Uterus (tissue), 4 donors: ENCODE results near the gene PRRX2. TPM values are rescaled to one million over a fixed set of nuclear protein-coding genes. Genes with fewer than 3 reads are reported as not detected.

Experiments
- DNase-seq, 2 donors: peaks; one replicate each; pipeline ENCODE4 v3.0.0-alpha.2; 2019 to 2020
- H3K27ac ChIP-seq, 2 donors: fragments of 200-600 bp; sonication (generic); 1 replicate in 1 of 2; 2 replicates in 1 of 2; pipeline ENCODE4 v1.5.1; 2016 to 2018
- H3K27me3 ChIP-seq, 2 donors: fragments of 200-600 bp; sonication (generic); one replicate each; pipeline ENCODE4 v1.5.1; 2018 to 2019; ENCODE audit warnings: control low read depth in 1 of 2
- H3K36me3 ChIP-seq, 2 donors: fragments of 200-600 bp; sonication (generic); one replicate each; pipeline ENCODE4 v1.5.1; 2019; ENCODE audit warnings: control low read depth in 1 of 2
- H3K4me1 ChIP-seq, 2 donors: fragments of 200-600 bp; sonication (generic); one replicate each; pipeline ENCODE4 v1.5.1; 2018 to 2019; ENCODE audit warnings: control low read depth in 1 of 2
- H3K4me3 ChIP-seq, 2 donors: fragments of 200-600 bp; sonication (generic); 1 replicate in 1 of 2; 2 replicates in 1 of 2; pipeline ENCODE4 v1.5.1; 2018 to 2019; ENCODE audit warnings: mild to moderate bottlenecking in 1 of 2
- H3K9me3 ChIP-seq, 2 donors: fragments of 200-600 bp; sonication (generic); one replicate each; pipeline ENCODE4 v1.5.1; 2019; ENCODE audit warnings: control low read depth in 1 of 2
- POLR2A ChIP-seq, 2 donors: fragments of 450-650 bp; IDR thresholded peaks; one replicate each; pipeline ENCODE4 v1.6.1; 2016; ENCODE audit warnings: antibody characterized with exemption in 2 of 2, mild to moderate bottlenecking in 1 of 2, moderate library complexity in 1 of 2
- intact Hi-C: fragments of 100-400 bp; cut with DNase I; formaldehyde crosslinking; loops from one replicate; pipeline ENCODE4 v1.15.1; 2023; ENCODE audit warnings: low total_unique reads
- total RNA-seq, 4 donors: library from RNA; depleted of rRNA in 3 of 4; stranded (reverse); fragments of >200 nt in 3 of 4; gene quantifications; one replicate each; pipeline versions ENCODE4 v1.1.0 to v1.2.4, GENCODE V29; 2014 to 2023
- TF ChIP-seq, protein P1 (sequence below), 4 experiments: fragments of 200-600 bp in 2 of 4; fragments of 450-650 bp in 2 of 4; sonication (generic) in 2 of 4; IDR thresholded peaks; one replicate each; pipeline ENCODE4 v1.5.1; 2016 to 2019; ENCODE audit warnings: antibody characterized with exemption in 4 of 4, mild to moderate bottlenecking in 2 of 4, moderate library complexity in 1 of 4
- donor health status: DM: yes; HTN: yes; CAD: no.

The PRRX2 gene
- total RNA-seq, 4 donors from 2014 or later = 3.5 to 5.5 TPM; not detected in 2

DNA sequence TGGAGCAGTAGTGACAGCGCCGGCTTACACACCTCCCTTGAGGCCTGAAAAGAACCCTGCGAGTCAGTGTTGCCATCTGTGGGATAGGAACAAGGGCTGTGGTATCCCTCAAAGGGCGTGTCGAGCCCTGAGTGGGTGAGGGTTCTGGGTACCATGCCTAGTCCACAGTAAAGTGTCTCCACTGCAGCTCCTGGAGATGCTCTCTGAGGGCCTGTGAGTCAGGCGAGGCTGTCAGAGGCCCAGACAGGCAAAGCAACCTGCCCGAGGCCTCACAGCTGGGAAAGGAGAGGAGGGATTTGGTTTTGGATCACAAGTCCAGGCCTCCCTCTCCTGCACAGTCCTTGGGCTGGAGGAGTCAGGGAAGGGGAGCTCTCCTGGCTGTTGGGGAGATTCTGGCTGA lies 6.1 kb downstream of the PRRX2 start:
- Histone ChIP-seq H3K9me3 (no peaks in the 10 kb centered on the region), H3K36me3 (no peaks in the 10 kb centered on the region), H3K27me3 (peaks cover 0 to 2% of the 10 kb centered on the region in 2 donors), H3K4me1 (no peaks in the 10 kb centered on the region), H3K27ac (no peak overlapping the region), H3K4me3 (no peak overlapping the region)
- intact Hi-C loops = no loop called here
- no peak for DNase-seq
- no peak for TF ChIP-seq POLR2A (IDR thresholded peaks at IDR 0.05)
- TF ChIP-seq, protein P1, sequence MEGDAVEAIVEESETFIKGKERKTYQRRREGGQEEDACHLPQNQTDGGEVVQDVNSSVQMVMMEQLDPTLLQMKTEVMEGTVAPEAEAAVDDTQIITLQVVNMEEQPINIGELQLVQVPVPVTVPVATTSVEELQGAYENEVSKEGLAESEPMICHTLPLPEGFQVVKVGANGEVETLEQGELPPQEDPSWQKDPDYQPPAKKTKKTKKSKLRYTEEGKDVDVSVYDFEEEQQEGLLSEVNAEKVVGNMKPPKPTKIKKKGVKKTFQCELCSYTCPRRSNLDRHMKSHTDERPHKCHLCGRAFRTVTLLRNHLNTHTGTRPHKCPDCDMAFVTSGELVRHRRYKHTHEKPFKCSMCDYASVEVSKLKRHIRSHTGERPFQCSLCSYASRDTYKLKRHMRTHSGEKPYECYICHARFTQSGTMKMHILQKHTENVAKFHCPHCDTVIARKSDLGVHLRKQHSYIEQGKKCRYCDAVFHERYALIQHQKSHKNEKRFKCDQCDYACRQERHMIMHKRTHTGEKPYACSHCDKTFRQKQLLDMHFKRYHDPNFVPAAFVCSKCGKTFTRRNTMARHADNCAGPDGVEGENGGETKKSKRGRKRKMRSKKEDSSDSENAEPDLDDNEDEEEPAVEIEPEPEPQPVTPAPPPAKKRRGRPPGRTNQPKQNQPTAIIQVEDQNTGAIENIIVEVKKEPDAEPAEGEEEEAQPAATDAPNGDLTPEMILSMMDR (IDR thresholded peaks at IDR 0.05) = no peak

DNA sequence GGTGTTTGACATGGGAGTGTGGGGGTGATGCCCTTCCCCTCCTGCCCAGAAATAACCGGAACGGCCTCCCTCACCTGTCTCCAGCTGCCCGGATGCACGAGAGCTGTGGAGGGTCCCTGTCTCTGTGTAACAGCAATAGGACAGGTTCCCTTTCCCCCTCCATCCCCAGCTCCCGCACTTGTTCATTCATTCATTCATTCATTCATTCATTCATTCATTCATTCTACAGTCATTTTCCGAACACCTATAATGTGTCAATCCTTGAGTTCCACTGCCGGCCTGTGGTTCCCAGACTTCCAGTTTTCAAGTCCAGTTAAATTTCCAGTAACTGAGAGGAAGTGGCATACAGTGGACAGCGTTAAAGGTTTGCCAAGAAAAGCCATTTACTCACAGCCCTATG lies 7.3 kb downstream of the PRRX2 start:
- no peak for DNase-seq
- H3K4me3 ChIP-seq = no peak overlapping the region
- H3K27ac ChIP-seq = no peak overlapping the region
- intact Hi-C loops = no loop called here
- H3K36me3 ChIP-seq = no peaks in the 10 kb centered on the region
- TF ChIP-seq, protein P1 (IDR thresholded peaks at IDR 0.05) = no peak
- TF ChIP-seq POLR2A (IDR thresholded peaks at IDR 0.05) = no peak
- no peaks in the 10 kb centered on the region for H3K4me1 ChIP-seq
- H3K27me3 ChIP-seq = no peaks in the 10 kb centered on the region
- no peaks in the 10 kb centered on the region for H3K9me3 ChIP-seq

DNA sequence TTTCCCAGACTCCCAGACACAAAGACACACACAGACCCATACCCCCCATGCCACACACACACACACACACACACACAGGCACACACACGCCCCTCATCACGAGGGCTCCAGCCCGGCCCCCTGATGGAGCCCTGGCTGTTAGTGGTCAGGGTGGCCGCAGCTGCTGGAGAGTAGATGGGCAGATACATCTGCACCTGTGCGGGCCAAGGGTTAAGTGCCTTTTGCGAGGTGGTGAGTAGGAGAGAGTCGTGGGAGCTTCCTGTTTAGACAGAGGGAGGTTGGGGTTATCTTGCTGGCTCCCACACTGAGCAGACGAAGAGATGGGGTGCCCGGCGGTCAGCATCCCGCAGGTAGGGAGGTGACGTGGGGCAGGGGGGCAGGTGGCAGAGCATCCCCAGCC lies 8.2 kb downstream of the PRRX2 start:
- Histone ChIP-seq H3K4me1 (no peaks in the 10 kb centered on the region), H3K27me3 (no peaks in the 10 kb centered on the region), H3K9me3 (no peaks in the 10 kb centered on the region), H3K4me3 (no peak overlapping the region), H3K36me3 (no peaks in the 10 kb centered on the region), H3K27ac (no peak overlapping the region)
- no peak for TF ChIP-seq POLR2A (IDR thresholded peaks at IDR 0.05)
- TF ChIP-seq, protein P1 (IDR thresholded peaks at IDR 0.05) = no peak
- intact Hi-C loops = no loop called here
- no peak for DNase-seq

DNA sequence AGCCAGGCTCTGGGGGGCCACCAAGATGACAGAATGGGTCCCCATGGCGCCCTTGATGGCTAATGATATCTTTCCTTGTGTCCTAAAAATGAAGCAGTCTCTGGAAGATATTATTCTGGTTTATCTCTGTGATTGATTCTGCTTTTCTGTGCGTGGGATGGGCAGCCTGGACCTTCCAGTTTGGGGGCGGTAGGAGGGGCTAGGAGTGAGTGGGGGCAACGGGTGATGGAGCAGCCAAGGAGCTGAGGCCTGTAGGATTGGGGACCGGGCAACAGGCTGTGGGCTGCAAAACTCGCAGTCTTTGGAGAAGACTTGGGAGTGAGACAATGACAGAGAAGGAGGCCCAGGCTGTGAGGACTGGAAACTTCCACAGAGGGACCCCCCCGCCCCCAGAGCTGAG lies 8.8 kb downstream of the PRRX2 start:
- no peak for DNase-seq
- H3K4me3 ChIP-seq = no peak overlapping the region
- intact Hi-C loops = no loop called here
- H3K27ac ChIP-seq = no peak overlapping the region
- no peaks in the 10 kb centered on the region for H3K27me3 ChIP-seq
- no peaks in the 10 kb centered on the region for H3K36me3 ChIP-seq
- TF ChIP-seq, protein P1 (IDR thresholded peaks at IDR 0.05) = no peak
- no peak for TF ChIP-seq POLR2A (IDR thresholded peaks at IDR 0.05)
- H3K9me3 ChIP-seq = no peaks in the 10 kb centered on the region
- H3K4me1 ChIP-seq = no peaks in the 10 kb centered on the region

DNA sequence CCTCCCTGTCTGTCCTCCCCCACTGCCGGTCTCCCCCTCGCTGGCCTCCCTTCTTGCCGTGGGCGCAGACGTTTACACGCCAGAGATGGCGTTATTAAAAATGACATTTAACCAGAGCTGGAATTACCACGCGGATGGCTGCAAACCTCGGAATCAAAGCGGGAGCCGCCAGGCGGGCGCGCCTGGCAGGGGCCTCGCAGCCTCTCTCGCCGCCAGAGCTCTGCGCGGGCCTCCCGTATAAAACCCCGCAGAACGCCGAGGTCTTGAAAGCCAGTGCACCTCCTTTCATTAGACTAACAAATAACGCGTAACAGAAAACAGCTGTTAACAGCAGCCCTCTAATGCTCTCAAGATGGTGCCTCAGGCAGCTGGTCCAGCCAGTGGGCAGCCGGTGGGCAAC lies 10.2 kb downstream of the PRRX2 start:
- TF ChIP-seq, protein P1 (IDR thresholded peaks at IDR 0.05) = no peak
- TF ChIP-seq POLR2A (IDR thresholded peaks at IDR 0.05) = no peak
- no peak overlapping the region for H3K4me3 ChIP-seq

More for the DNA sequence above, 10.2 kb downstream of the PRRX2 start:
- H3K9me3 ChIP-seq = no peaks in the 10 kb centered on the region
- no peak overlapping the region for H3K27ac ChIP-seq
- no peaks in the 10 kb centered on the region for H3K27me3 ChIP-seq
- intact Hi-C loops = no loop called here
- no peak for DNase-seq
- H3K36me3 ChIP-seq = no peaks in the 10 kb centered on the region
- H3K4me1 ChIP-seq = no peaks in the 10 kb centered on the region
